SU-DHL-6 (cell line): ENCODE data around the gene PATZ1.

ENCODE experiments used
- H2AFZ ChIP-seq: fragments of 200-600 bp; sonication (generic); 2 replicates; pipeline ENCODE4 v1.6.1; 2014; ENCODE audit warnings: low read depth, mild to moderate bottlenecking, moderate library complexity, mixed read lengths, antibody characterized with exemption, low read length; ENCODE audit not compliant: severe bottlenecking
- H3F3A ChIP-seq: fragments of 200-600 bp; shearing (Covaris generic); 2 replicates; pipeline ENCODE4 v1.6.0; 2016; ENCODE audit warnings: antibody characterized with exemption, mild to moderate bottlenecking; ENCODE audit not compliant: insufficient read depth
- H3K27ac ChIP-seq: fragments of 200-600 bp; sonication (generic); 2 replicates; pipeline ENCODE4 v1.5.1; 2016; ENCODE audit warnings: low read depth, mild to moderate bottlenecking, low read length, moderate library complexity, mixed read lengths
- H3K27me3 ChIP-seq: fragments of 200-600 bp; sonication (generic), shearing (Covaris generic); 2 replicates; pipeline ENCODE4 v1.6.0; 2014; ENCODE audit warnings: mild to moderate bottlenecking, low read length
- H3K36me3 ChIP-seq: fragments of 200-600 bp; sonication (generic); 2 replicates; pipeline ENCODE4 v1.6.1; 2014; ENCODE audit warnings: mild to moderate bottlenecking, low read length, mixed read lengths
- H3K4me2 ChIP-seq: fragments of 300-600, 200-600 bp; shearing (Covaris generic), sonication (generic); 2 replicates; pipeline ENCODE4 v1.6.0; 2014; ENCODE audit warnings: low read length, low read depth, mild to moderate bottlenecking; ENCODE audit not compliant: poor library complexity, severe bottlenecking
- H3K4me3 ChIP-seq: fragments of 200-600 bp; sonication (generic); 2 replicates; pipeline ENCODE4 v1.5.1; 2014; ENCODE audit warnings: antibody characterized with exemption, low read length, mild to moderate bottlenecking, mixed read lengths; ENCODE audit not compliant: insufficient read depth, poor library complexity, severe bottlenecking
- H3K79me2 ChIP-seq: fragments of 200-600 bp; sonication (generic); 2 replicates; pipeline ENCODE4 v1.6.1; 2014; ENCODE audit warnings: mild to moderate bottlenecking, low read length, moderate library complexity; ENCODE audit not compliant: insufficient read depth
- H3K9ac ChIP-seq: fragments of 200-600 bp; sonication (generic); 2 replicates; pipeline ENCODE4 v1.7.0; 2014; ENCODE audit warnings: mild to moderate bottlenecking, low read length
- H3K9me2 ChIP-seq: fragments of 200-600 bp; sonication (generic); replicated peaks from 2 replicates; pipeline ENCODE4 v1.6.1; 2014; ENCODE audit warnings: low read length; ENCODE audit not compliant: insufficient read depth
- H3K9me3 ChIP-seq: fragments of 200-600 bp; sonication (generic); 2 replicates; pipeline ENCODE4 v1.6.1; 2014; ENCODE audit warnings: low read length, mixed read lengths; ENCODE audit not compliant: insufficient read depth
- H4K20me1 ChIP-seq: fragments of 200-600 bp; sonication (generic); 2 replicates; pipeline ENCODE4 v1.6.1; 2014; ENCODE audit warnings: low read depth, mild to moderate bottlenecking, antibody characterized with exemption, low read length, moderate library complexity, mixed read lengths
- EZH2phosphoT487 ChIP-seq: fragments of 200-600 bp; sonication (generic), shearing (Covaris generic); conservative IDR thresholded peaks from 2 replicates; pipeline ENCODE4 v1.6.1; 2018; ENCODE audit warnings: mild to moderate bottlenecking, antibody characterized with exemption, low read length, moderate library complexity, mixed read lengths
- TF ChIP-seq, protein P1 (sequence below): fragments of 200-600 bp; sonication (generic); IDR thresholded peaks from one replicate; pipeline ENCODE4 v1.5.1; 2017; ENCODE audit warnings: antibody characterized with exemption, mild to moderate bottlenecking, low read length, moderate library complexity; ENCODE audit not compliant: insufficient read depth, poor library complexity, severe bottlenecking

Gene PATZ1

DNA sequence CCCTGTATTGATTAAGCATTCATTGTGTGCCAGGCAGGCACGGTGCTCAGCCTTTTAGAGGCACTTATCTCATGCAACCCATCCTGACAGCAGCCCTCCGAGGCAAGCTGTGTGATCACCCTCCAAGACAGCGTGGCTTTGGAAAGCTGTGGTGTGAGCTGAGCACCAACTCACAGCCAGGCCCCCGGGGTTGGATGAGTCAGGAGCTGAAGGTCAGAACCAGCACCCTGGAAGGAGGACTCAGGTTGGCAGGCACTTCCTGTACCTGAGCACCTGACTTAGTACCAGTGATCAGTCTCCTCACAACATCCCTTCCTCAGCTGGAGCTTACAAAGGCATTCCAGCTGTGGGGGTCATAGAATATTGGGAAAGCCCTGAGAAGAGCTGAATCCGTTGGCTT lies 9.0 kb downstream of the PATZ1 start:
- Histone ChIP-seq H3K4me2 (no peak overlapping the region), H3F3A (no peaks in the 10 kb centered on the region), H3K36me3 (peaks cover 11% of the 10 kb centered on the region), H3K27me3 (no peaks in the 10 kb centered on the region), H3K79me2 (peaks cover 27% of the 10 kb centered on the region), H3K9me2 (no peaks in the 10 kb centered on the region), H4K20me1 (no peaks in the 10 kb centered on the region), H2AFZ (no peak overlapping the region), H3K9ac (no peak overlapping the region), H3K27ac (no peak overlapping the region), H3K9me3 (no peaks in the 10 kb centered on the region), H3K4me3 (no peak overlapping the region)
- TF ChIP-seq EZH2phosphoT487: no peak
- TF ChIP-seq, protein P1, sequence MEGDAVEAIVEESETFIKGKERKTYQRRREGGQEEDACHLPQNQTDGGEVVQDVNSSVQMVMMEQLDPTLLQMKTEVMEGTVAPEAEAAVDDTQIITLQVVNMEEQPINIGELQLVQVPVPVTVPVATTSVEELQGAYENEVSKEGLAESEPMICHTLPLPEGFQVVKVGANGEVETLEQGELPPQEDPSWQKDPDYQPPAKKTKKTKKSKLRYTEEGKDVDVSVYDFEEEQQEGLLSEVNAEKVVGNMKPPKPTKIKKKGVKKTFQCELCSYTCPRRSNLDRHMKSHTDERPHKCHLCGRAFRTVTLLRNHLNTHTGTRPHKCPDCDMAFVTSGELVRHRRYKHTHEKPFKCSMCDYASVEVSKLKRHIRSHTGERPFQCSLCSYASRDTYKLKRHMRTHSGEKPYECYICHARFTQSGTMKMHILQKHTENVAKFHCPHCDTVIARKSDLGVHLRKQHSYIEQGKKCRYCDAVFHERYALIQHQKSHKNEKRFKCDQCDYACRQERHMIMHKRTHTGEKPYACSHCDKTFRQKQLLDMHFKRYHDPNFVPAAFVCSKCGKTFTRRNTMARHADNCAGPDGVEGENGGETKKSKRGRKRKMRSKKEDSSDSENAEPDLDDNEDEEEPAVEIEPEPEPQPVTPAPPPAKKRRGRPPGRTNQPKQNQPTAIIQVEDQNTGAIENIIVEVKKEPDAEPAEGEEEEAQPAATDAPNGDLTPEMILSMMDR: no peak

- Histone ChIP-seq H3K9me2 (no peaks in the 10 kb centered on the region), H3K4me3 (no peak overlapping the region), H2AFZ (no peak overlapping the region), H3K36me3 (peaks cover 13% of the 10 kb centered on the region), H3K27ac (no peak overlapping the region), H3K4me2 (no peak overlapping the region), H3F3A (no peaks in the 10 kb centered on the region), H3K9me3 (no peaks in the 10 kb centered on the region), H3K79me2 (peaks cover 9% of the 10 kb centered on the region), H3K27me3 (no peaks in the 10 kb centered on the region), H3K9ac (no peak overlapping the region), H4K20me1 (no peaks in the 10 kb centered on the region)
- TF ChIP-seq, protein P1: no peak
- TF ChIP-seq EZH2phosphoT487: no peak
Observed at GRCh38 chr22:31334329-31334728, 11.8 kb downstream of the PATZ1 start.

GRCh38 chr22:31333641-31334040 lies 12.5 kb downstream of the PATZ1 start:
- TF ChIP-seq, protein P1: no peak
- no peak for TF ChIP-seq EZH2phosphoT487
- H3K4me3 ChIP-seq: no peak overlapping the region
- no peak overlapping the region for H2AFZ ChIP-seq
- H3K9me2 ChIP-seq: no peaks in the 10 kb centered on the region
- no peak overlapping the region for H3K27ac ChIP-seq
- H3K79me2 ChIP-seq: peaks cover 4% of the 10 kb centered on the region
- H3K9me3 ChIP-seq: no peaks in the 10 kb centered on the region
- peaks cover 13% of the 10 kb centered on the region for H3K36me3 ChIP-seq
- H3K27me3 ChIP-seq: no peaks in the 10 kb centered on the region
- no peaks in the 10 kb centered on the region for H4K20me1 ChIP-seq
- H3K4me2 ChIP-seq: no peak overlapping the region
- no peaks in the 10 kb centered on the region for H3F3A ChIP-seq
- no peak overlapping the region for H3K9ac ChIP-seq
